Prostate gland (tissue), 2 donors: Measurements from ENCODE around the gene CTNNA3.

ENCODE experiments used
- POLR2A ChIP-seq: fragments of 450-650 bp; IDR thresholded peaks from one replicate; pipeline ENCODE4 v1.6.1; 2016; ENCODE audit warnings: antibody characterized with exemption, mild to moderate bottlenecking
- POLR2AphosphoS5 ChIP-seq: sonication (generic); formaldehyde crosslinking; IDR thresholded peaks from one replicate; pipeline ENCODE4 v1.6.1; 2017; ENCODE audit warnings: antibody characterized with exemption
- TF ChIP-seq, protein P1 (sequence below), 4 experiments: fragments of 200-600 bp in 2 of 4; fragments of 450-650 bp in 2 of 4; sonication (generic) in 2 of 4; IDR thresholded peaks; 1 replicate in 3 of 4; 2 replicates in 1 of 4; pipeline ENCODE4 v1.5.1; 2016 to 2019; ENCODE audit warnings: antibody characterized with exemption in 4 of 4, mild to moderate bottlenecking in 2 of 4, moderate library complexity in 2 of 4

DNA sequence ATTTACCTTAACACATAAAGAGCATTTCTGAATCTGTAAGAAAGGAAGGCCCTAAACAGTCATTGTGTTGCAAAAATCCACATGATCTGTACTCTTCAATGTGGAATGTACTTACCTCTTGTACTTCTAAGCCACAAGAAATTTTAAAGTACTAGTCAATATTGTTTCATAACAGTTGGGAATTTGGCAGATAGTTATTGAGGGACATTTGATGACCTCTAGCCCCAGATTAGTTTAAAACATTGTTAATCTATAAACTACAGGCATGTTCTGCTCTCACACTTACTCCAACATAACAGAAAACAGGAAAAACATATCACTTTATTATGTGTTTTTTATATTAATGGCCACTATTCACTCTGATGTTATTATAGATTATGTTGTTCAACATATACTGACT, 1755.9 kb downstream of the CTNNA3 start:
- TF ChIP-seq, protein P1, sequence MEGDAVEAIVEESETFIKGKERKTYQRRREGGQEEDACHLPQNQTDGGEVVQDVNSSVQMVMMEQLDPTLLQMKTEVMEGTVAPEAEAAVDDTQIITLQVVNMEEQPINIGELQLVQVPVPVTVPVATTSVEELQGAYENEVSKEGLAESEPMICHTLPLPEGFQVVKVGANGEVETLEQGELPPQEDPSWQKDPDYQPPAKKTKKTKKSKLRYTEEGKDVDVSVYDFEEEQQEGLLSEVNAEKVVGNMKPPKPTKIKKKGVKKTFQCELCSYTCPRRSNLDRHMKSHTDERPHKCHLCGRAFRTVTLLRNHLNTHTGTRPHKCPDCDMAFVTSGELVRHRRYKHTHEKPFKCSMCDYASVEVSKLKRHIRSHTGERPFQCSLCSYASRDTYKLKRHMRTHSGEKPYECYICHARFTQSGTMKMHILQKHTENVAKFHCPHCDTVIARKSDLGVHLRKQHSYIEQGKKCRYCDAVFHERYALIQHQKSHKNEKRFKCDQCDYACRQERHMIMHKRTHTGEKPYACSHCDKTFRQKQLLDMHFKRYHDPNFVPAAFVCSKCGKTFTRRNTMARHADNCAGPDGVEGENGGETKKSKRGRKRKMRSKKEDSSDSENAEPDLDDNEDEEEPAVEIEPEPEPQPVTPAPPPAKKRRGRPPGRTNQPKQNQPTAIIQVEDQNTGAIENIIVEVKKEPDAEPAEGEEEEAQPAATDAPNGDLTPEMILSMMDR (IDR thresholded peaks at IDR 0.05): no peak
- TF ChIP-seq POLR2AphosphoS5: no peak
- TF ChIP-seq POLR2A: no peak
